ENCODE measurements around the gene ANG.

Gene ANG

GRCh38 chr14:20652996-20653975, 35.3 kb upstream of the ANG start (continued):
- no peak for TF ChIP-seq PRDM2 (tag by site-specific recombination; IDR thresholded peaks at IDR 0.05; ENCODE audit: borderline replicate concordance)
- TF ChIP-seq ZNF433 (tag by site-specific recombination; IDR thresholded peaks at IDR 0.05; ENCODE audit: low read depth), result no peak
- TF ChIP-seq ZNF777 (tag by site-specific recombination; IDR thresholded peaks at IDR 0.05; ENCODE audit: borderline replicate concordance), result no peak
- TF ChIP-seq ZBTB26 (tag by site-specific recombination; optimal IDR thresholded peaks at IDR 0.05), result peak; percentile 23
- no peak for TF ChIP-seq ZNF16 (tag by site-specific recombination; IDR thresholded peaks at IDR 0.05; ENCODE audit: low read depth)
- no peak for TF ChIP-seq ZNF266 (tag by site-specific recombination; IDR thresholded peaks at IDR 0.05; ENCODE audit: low read depth)
- TF ChIP-seq YY1 (tag by site-specific recombination; IDR thresholded peaks at IDR 0.05), result 0 out of 2 replicates have a peak, but pooled peaks have one; percentile 30
- peak; percentile 55; the same call in 1 of the 2 replicates for TF ChIP-seq SCRT2 (tag by site-specific recombination; IDR thresholded peaks at IDR 0.05)
- 0 out of 2 replicates have a peak, but pooled peaks have one; percentile 14 for TF ChIP-seq ZBTB6 (tag by site-specific recombination; IDR thresholded peaks at IDR 0.05)
- no peak for TF ChIP-seq HOXA7 (CRISPR knock-in tag; IDR thresholded peaks at IDR 0.05; ENCODE audit: borderline replicate concordance)
- TF ChIP-seq ZNF76 (tag by site-specific recombination; IDR thresholded peaks at IDR 0.05; ENCODE audit: borderline replicate concordance, low read depth), result peak; percentile 56; the same call in 1 of the 2 replicates
- TF ChIP-seq ZNF174 (tag by site-specific recombination; IDR thresholded peaks at IDR 0.05), result no peak
- no peak for TF ChIP-seq MEIS1 (CRISPR knock-in tag; IDR thresholded peaks at IDR 0.05; ENCODE audit: borderline replicate concordance)
- TF ChIP-seq ZFP41 (tag by site-specific recombination; IDR thresholded peaks at IDR 0.05; ENCODE audit: borderline replicate concordance), result no peak
- TF ChIP-seq ZNF571 (tag by site-specific recombination; IDR thresholded peaks at IDR 0.05), result no peak
- peak; percentile 94; the same call in 1 of the 2 replicates for TF ChIP-seq ZNF660 (tag by site-specific recombination; IDR thresholded peaks at IDR 0.05)
- no peak for TF ChIP-seq ZNF23 (tag by site-specific recombination; IDR thresholded peaks at IDR 0.05; ENCODE audit: borderline replicate concordance)
- TF ChIP-seq TCF7L2 (IDR thresholded peaks at IDR 0.05; ENCODE audit: borderline replicate concordance, low read depth, low read length), result no peak
- no peak for TF ChIP-seq ZNF701 (tag by site-specific recombination; IDR thresholded peaks at IDR 0.05)
- TF ChIP-seq ZNF18 (tag by site-specific recombination; IDR thresholded peaks at IDR 0.05), result no peak
- no peak for TF ChIP-seq ZIC2 (tag by site-specific recombination; IDR thresholded peaks at IDR 0.05)
- TF ChIP-seq HOXD13 (CRISPR knock-in tag; IDR thresholded peaks at IDR 0.05; ENCODE audit: borderline replicate concordance), result no peak
- no peak for TF ChIP-seq ZBTB49 (tag by site-specific recombination; IDR thresholded peaks at IDR 0.05; ENCODE audit: low read depth)
- no peak for TF ChIP-seq CTCF (tag by site-specific recombination; IDR thresholded peaks at IDR 0.05)
